Posterior cingulate gyrus (tissue), 11 donors: ENCODE measurements around the gene F13A1.
A peak's percentile ranks its signal among the peaks of the same experiment; 100 is the strongest.
"Not testable (repeated sequence)": the region's sequence is repeated elsewhere in the genome, so short reads cannot be mapped to it uniquely, and the experiment has no call there.

ENCODE experiments used
- DNase-seq, 10 donors: peaks; one replicate each; pipeline versions ENCODE4 v3.0.0 to v3.0.0-alpha.2; 2020 to 2021; ENCODE audit warnings: mixed read lengths in 3 of 10
- intact Hi-C: fragments of 100-400 bp; cut with DNase I; formaldehyde crosslinking; loops from one replicate; pipeline ENCODE4 v1.15.1; 2023

Gene F13A1

GRCh38 chr6:6320901-6321300 is 439 bp upstream of the F13A1 start:
- no peak for DNase-seq
- intact Hi-C loops: no loop called here

- intact Hi-C loops: loop anchor here (5.0 kb wide), 1 partner anchor 261 kb away; no protein-coding TSS in a partner anchor
- peak in 9 of 10 donors; percentile 11 to 91 (median 42) for DNase-seq
These were observed 2.4 kb downstream of the F13A1 start for GRCh38 chr6:6317825-6318733.

GRCh38 chr6:6317386-6317785 is 3.1 kb downstream of the F13A1 start:
- DNase-seq: no peak
- intact Hi-C loops: loop anchor here (5.0 kb wide), 1 partner anchor 260 kb away; no protein-coding TSS in a partner anchor

- intact Hi-C loops: loop anchor here (5.0 kb wide), 1 partner anchor 258 kb away; no protein-coding TSS in a partner anchor
- DNase-seq: peak in 5 of 10 donors; percentile 34 to 85 (median 40)
These were observed 4.8 kb downstream of the F13A1 start for GRCh38 chr6:6315660-6316059.

- intact Hi-C loops: no loop called here
- DNase-seq: no peak
These were observed 5.9 kb downstream of the F13A1 start for GRCh38 chr6:6314596-6314995.

GRCh38 chr6:6312901-6313441 is 7.5 kb downstream of the F13A1 start:
- DNase-seq: no peak

GRCh38 chr6:6305575-6305974 is 14.9 kb downstream of the F13A1 start:
- intact Hi-C loops: no loop called here
- DNase-seq: no peak

More at GRCh38 chr6:6312901-6313441, 7.5 kb downstream of the F13A1 start:
- intact Hi-C loops: no loop called here

GRCh38 chr6:6300383-6300782 is 20.1 kb downstream of the F13A1 start:
- intact Hi-C loops, DNase-seq: not testable (repeated sequence)

- no peak for DNase-seq
- intact Hi-C loops: no loop called here
These were observed 27.1 kb downstream of the F13A1 start for GRCh38 chr6:6293317-6293716.

GRCh38 chr6:6287415-6287814 is 33.0 kb downstream of the F13A1 start:
- intact Hi-C loops: no loop called here
- no peak for DNase-seq

GRCh38 chr6:6285679-6286078 is 34.8 kb downstream of the F13A1 start:
- DNase-seq: no peak
- intact Hi-C loops: no loop called here

GRCh38 chr6:6284221-6284966 is 36.1 kb downstream of the F13A1 start:
- DNase-seq: no peak
- intact Hi-C loops: no loop called here

- intact Hi-C loops: no loop called here
- DNase-seq: no peak
These were observed 36.7 kb downstream of the F13A1 start for GRCh38 chr6:6283746-6284145.

- intact Hi-C loops: no loop called here
- DNase-seq: no peak
These were observed 37.7 kb downstream of the F13A1 start for GRCh38 chr6:6282716-6283115.

- DNase-seq: no peak
- intact Hi-C loops: no loop called here
These were observed 43.0 kb downstream of the F13A1 start for GRCh38 chr6:6277413-6277812.

- DNase-seq: no peak
These were observed 49.4 kb downstream of the F13A1 start for GRCh38 chr6:6270948-6271535.

GRCh38 chr6:6260196-6260722 is 60.2 kb downstream of the F13A1 start:
- no peak for DNase-seq
- intact Hi-C loops: no loop called here

More at GRCh38 chr6:6270948-6271535, 49.4 kb downstream of the F13A1 start:
- intact Hi-C loops: no loop called here

- intact Hi-C loops: no loop called here
- DNase-seq: no peak
These were observed 63.6 kb downstream of the F13A1 start for GRCh38 chr6:6256886-6257285.

GRCh38 chr6:6256259-6256658 is 64.2 kb downstream of the F13A1 start:
- no peak for DNase-seq
- intact Hi-C loops: no loop called here

- intact Hi-C loops: no loop called here
These were observed 68.7 kb downstream of the F13A1 start for GRCh38 chr6:6251555-6252280.

More at GRCh38 chr6:6251555-6252280, 68.7 kb downstream of the F13A1 start:
- no peak for DNase-seq
